ENCODE results near the gene SMS. TPM values are rescaled to one million over a fixed set of nuclear protein-coding genes. Genes with fewer than 3 reads are reported as not detected.

Gene SMS
- total RNA-seq, 1 donor, result 190 TPM

- TF ChIP-seq CTCF (IDR thresholded peaks at IDR 0.05; ENCODE audit: insufficient read depth, low read depth, low read length), result no peak
- no peak for DNase-seq (ENCODE audit: low read depth)
- H3K4me3 ChIP-seq (ENCODE audit: low read depth, low read length), result no peak overlapping the region
Observed at GRCh38 chrX:21986596-21986995, 46.1 kb downstream of the SMS start.

DNA sequence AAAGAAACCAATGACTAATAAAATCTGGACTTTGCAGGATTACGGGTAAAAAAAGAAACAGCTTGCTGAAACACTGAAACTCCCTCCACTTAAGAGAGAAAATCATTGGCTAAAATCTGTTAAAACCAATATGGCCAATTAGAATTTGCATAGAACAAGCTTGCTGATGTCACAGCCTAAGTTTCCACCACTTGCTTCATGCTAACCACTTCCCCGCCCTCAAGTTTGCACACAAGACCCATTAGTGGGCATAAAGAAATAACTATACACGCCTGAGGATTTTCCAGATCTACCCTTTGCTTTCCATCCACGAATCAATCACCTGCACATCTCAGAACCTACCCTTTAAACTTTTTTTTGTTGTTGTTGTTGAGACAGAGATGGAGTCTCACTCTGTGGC lies 48.9 kb downstream of the SMS start:
- no peak overlapping the region for H3K4me3 ChIP-seq (ENCODE audit: low read depth, low read length)
- DNase-seq (ENCODE audit: low read depth), result no peak
- TF ChIP-seq CTCF (IDR thresholded peaks at IDR 0.05; ENCODE audit: insufficient read depth, low read depth, low read length), result no peak

DNA sequence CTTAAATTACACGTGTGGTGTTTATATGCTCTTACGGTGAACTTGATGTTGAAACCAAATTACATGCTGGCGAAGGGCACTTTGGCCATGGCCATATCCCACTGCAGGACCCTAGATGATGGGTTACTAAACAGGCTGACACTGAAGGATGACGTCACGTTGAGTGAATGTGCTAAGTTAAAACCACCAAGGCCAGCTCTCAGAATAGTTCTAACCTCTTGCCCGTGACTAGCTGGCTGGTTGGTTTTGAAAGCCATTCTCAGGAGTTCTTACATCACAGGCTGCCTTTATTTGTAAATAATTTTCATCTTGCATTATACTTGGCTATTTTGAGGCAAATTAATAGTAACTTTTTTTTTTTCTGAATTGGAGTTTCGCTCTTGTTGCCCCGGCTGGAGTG lies 50.3 kb downstream of the SMS start:
- DNase-seq (ENCODE audit: low read depth), result no peak
- TF ChIP-seq CTCF (IDR thresholded peaks at IDR 0.05; ENCODE audit: insufficient read depth, low read depth, low read length), result no peak
- no peak overlapping the region for H3K4me3 ChIP-seq (ENCODE audit: low read depth, low read length)

GRCh38 chrX:21991504-21991903 lies 51.0 kb downstream of the SMS start:
- TF ChIP-seq CTCF (IDR thresholded peaks at IDR 0.05; ENCODE audit: insufficient read depth, low read depth, low read length), result no peak
- DNase-seq (ENCODE audit: low read depth), result no peak
- H3K4me3 ChIP-seq (ENCODE audit: low read depth, low read length), result no peak overlapping the region

DNA sequence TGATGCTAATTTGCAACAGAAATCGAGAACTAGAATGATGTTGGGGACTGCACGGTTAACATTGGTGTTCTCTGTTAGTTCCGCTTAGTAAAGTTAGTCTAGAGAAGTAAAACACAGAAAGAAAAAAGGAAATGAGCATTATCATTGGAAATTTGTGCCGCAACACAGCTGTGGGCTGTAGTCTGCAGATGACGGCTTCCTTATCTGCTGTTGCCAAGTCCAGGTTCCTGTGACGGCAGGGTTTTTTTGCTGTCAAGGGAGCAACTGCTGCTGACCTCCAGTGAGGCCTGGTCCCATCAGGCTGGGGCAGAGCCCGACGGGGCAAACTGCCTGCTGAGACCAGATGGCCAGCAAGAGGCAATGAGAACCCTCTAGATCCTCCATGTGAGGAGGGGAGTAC lies 52.8 kb downstream of the SMS start:
- no peak for DNase-seq (ENCODE audit: low read depth)
- H3K4me3 ChIP-seq (ENCODE audit: low read depth, low read length), result no peak overlapping the region
- TF ChIP-seq CTCF (IDR thresholded peaks at IDR 0.05; ENCODE audit: insufficient read depth, low read depth, low read length), result no peak

DNA sequence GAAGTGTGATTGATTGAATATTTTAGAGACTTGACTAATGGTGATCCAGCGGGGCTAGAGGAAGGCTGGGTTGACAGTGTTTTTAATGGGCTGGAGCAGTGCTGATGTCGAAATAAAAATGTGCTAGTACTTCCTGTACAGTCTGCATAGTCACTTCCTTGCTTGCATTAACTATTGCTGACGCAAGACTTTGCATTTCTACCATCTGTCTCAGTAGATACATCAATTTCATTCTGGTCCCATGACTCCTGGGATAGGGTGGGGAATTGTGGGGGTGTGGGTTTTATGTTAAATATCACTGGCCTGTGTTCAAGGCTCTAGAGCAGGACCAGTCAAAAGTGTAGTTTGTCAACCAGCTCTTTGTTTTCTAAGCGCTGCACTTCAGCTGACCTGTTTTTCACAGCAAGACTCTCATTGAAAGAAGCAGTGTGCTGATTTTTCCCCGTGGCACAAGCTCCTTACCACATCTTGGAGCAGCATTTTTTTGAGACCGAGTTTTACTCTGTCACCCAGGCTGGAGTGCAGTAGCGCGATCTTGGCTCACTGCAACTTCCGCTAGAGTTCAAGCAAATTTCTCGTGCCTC lies 56.5 kb downstream of the SMS start:
- peak; percentile 69 for DNase-seq (ENCODE audit: low read depth)
- H3K4me3 ChIP-seq (ENCODE audit: low read depth, low read length), result no peak overlapping the region
- TF ChIP-seq CTCF (IDR thresholded peaks at IDR 0.05; ENCODE audit: insufficient read depth, low read depth, low read length), result no peak

DNA sequence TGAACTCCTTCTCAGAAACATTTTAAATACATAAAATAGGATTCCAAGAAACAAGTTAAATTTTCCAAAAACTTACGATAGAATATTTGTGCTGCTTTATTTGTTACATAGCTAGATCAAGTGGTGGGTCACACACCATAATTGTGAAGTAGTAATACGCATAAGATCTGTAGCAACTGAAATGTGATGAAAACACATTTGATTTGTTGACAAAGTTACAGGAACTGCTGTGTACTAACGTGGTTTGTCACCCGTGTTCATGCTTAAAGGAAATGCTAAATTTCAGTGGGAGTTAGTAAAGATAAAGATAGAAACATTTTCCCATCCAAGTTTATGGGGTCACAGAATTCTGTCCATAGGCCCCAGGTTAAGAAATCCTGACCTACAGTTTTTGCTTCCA lies 57.5 kb downstream of the SMS start:
- no peak for DNase-seq (ENCODE audit: low read depth)
- no peak overlapping the region for H3K4me3 ChIP-seq (ENCODE audit: low read depth, low read length)
- TF ChIP-seq CTCF (IDR thresholded peaks at IDR 0.05; ENCODE audit: insufficient read depth, low read depth, low read length), result no peak
